ENCODE data around the gene RPP25.
A peak's percentile ranks its signal among the peaks of the same experiment; 100 is the strongest.
"Not testable (repeated sequence)": the region's sequence is repeated elsewhere in the genome, so short reads cannot be mapped to it uniquely, and the experiment has no call there.

RPP25 gene

DNA sequence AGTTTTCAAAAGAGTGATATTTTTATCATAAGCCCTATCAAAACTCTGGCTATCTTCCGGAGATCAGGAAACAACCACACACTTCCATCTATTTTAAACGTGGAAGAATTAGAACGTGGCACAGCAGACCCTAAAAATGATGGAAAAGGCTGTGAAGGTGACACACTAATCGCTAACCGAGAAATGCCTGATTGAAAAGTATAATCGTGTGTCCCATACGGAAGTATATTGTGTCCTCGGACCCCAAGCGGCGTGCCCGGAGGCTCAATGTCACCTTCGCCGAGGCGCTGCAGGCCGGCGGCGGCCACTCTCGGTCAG lies 19.3 kb downstream of the RPP25 start:
- Histone ChIP-seq H3K4me1 (ENCODE audit: control insufficient read depth in 1 of 2, insufficient read depth in 1 of 2, low read depth in 1 of 2, low read length in 1 of 2) (peaks cover 12 to 14% of the 10 kb centered on the region in 2 experiments), H3K27me3 (no peaks in the 10 kb centered on the region), H3K36me3 (no peaks in the 10 kb centered on the region), H3K9me3 (no peaks in the 10 kb centered on the region), H3K4me3 (ENCODE audit: low read depth in 1 of 2, low read length in 1 of 2) (peak overlapping the region; percentile 82 to 99), H3K27ac (peak overlapping the region; percentile 95)
- TF ChIP-seq, protein P1, sequence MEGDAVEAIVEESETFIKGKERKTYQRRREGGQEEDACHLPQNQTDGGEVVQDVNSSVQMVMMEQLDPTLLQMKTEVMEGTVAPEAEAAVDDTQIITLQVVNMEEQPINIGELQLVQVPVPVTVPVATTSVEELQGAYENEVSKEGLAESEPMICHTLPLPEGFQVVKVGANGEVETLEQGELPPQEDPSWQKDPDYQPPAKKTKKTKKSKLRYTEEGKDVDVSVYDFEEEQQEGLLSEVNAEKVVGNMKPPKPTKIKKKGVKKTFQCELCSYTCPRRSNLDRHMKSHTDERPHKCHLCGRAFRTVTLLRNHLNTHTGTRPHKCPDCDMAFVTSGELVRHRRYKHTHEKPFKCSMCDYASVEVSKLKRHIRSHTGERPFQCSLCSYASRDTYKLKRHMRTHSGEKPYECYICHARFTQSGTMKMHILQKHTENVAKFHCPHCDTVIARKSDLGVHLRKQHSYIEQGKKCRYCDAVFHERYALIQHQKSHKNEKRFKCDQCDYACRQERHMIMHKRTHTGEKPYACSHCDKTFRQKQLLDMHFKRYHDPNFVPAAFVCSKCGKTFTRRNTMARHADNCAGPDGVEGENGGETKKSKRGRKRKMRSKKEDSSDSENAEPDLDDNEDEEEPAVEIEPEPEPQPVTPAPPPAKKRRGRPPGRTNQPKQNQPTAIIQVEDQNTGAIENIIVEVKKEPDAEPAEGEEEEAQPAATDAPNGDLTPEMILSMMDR (IDR thresholded peaks at IDR 0.05) = no peak

DNA sequence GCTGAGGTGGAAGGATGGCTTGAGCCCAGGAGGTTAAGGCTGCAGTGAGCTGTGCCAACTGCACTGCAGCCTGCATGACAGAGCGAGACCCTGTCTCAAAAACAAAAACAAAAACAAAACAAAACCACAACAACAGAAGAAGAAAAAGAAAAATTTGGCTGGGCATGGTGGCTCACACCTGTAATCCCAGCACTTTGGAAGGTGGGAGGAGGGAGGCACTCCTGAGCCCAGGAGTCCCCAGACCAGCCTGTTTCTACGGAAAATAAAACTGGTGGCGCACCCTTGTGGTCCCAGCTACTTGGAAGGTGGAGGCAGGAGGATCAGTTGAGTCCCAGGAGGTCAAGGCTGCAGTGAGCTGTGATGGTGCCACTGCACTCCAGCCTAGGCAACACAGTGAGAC lies 21.4 kb downstream of the RPP25 start:
- H3K27ac ChIP-seq; H3K9me3 ChIP-seq; H3K36me3 ChIP-seq; H3K27me3 ChIP-seq; H3K4me3 ChIP-seq (ENCODE audit: low read depth in 1 of 2, low read length in 1 of 2): not testable (repeated sequence)
- peaks cover 12 to 14% of the 10 kb centered on the region in 2 experiments for H3K4me1 ChIP-seq (ENCODE audit: control insufficient read depth in 1 of 2, insufficient read depth in 1 of 2, low read depth in 1 of 2, low read length in 1 of 2)

- Histone ChIP-seq H3K9me3 (no peaks in the 10 kb centered on the region), H3K36me3 (peaks cover 19% of the 10 kb centered on the region), H3K27ac (no peak overlapping the region), H3K4me1 (ENCODE audit: control insufficient read depth in 1 of 2, insufficient read depth in 1 of 2, low read depth in 1 of 2, low read length in 1 of 2) (peaks cover 12 to 14% of the 10 kb centered on the region in 2 experiments), H3K27me3 (no peaks in the 10 kb centered on the region), H3K4me3 (ENCODE audit: low read depth in 1 of 2, low read length in 1 of 2) (no peak overlapping the region)
- TF ChIP-seq, protein P1 (IDR thresholded peaks at IDR 0.05) = no peak
Measured at GRCh38 chr15:74933573-74933972, 23.0 kb downstream of the RPP25 start.

DNA sequence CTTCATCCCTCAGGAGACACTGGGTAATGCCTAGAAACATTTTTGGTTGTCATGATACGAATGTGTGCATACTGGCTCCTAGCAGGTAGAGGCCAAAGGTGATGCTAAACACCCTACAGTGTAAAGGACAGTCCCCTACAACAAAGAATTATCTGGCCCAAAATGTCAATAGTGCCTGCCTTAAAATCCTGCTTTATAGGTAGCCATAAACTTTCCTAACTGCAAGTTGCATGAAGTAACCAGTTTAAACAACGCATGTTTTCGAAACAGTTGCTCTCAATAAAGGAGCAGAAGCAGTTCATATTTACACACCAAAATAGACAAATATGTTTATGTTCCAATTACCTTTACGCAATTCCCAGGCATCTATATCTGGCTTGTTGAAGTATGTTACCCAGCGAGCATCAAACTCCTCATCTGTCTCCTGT lies 27.8 kb downstream of the RPP25 start:
- Histone ChIP-seq H3K4me1 (ENCODE audit: control insufficient read depth in 1 of 2, insufficient read depth in 1 of 2, low read depth in 1 of 2, low read length in 1 of 2) (no peaks in the 10 kb centered on the region), H3K4me3 (ENCODE audit: low read depth in 1 of 2, low read length in 1 of 2) (no peak overlapping the region), H3K27ac (no peak overlapping the region), H3K9me3 (no peaks in the 10 kb centered on the region), H3K27me3 (no peaks in the 10 kb centered on the region), H3K36me3 (peaks cover 59% of the 10 kb centered on the region)
- TF ChIP-seq, protein P1 (IDR thresholded peaks at IDR 0.05) = no peak

DNA sequence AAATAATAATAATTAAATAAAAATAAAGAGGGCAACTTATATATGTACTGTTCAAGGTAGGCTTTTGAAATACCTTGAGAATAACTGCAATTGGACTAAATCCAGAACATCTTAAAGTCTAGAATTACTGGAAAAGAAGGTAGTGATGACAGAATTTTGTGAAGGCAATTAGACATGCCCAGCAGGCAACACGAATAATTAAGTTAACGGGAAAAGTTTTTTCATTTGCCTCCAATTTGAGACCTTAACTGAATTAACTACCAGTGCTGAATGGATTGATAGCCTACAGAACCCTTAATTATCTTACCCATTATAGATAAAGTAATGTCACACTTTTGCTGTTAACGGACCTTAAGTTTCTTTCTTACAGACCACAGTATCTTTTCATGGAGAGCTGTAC lies 32.0 kb downstream of the RPP25 start:
- peaks cover 89% of the 10 kb centered on the region for H3K36me3 ChIP-seq
- TF ChIP-seq, protein P1 (IDR thresholded peaks at IDR 0.05) = no peak

DNA sequence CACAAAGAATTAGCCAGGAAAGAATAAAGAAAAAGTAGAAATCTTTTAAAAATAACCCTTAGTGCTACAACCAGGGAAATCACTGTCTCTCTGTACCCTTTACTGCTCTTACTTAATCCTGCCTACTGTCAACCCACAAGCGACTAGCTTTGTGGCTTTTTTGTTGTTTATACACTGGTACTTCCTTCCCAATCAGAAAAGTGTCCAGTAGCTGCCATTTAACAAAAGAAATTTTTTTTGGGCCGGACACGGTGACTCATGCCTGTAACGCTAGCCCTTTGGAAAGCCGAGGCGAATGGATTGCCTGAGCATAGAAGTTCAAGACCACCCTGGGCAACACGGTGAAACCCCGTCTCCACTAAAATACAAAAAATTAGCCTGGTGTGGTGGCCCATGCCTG lies 36.1 kb downstream of the RPP25 start:
- Histone ChIP-seq H3K9me3 (no peaks in the 10 kb centered on the region), H3K4me3 (ENCODE audit: low read depth in 1 of 2, low read length in 1 of 2) (no peak overlapping the region), H3K27me3 (no peaks in the 10 kb centered on the region), H3K27ac (no peak overlapping the region), H3K4me1 (ENCODE audit: control insufficient read depth in 1 of 2, insufficient read depth in 1 of 2, low read depth in 1 of 2, low read length in 1 of 2) (no peaks in the 10 kb centered on the region), H3K36me3 (peaks cover 92% of the 10 kb centered on the region)
- TF ChIP-seq, protein P1 (IDR thresholded peaks at IDR 0.05) = no peak

More for the DNA sequence above, 32.0 kb downstream of the RPP25 start:
- Histone ChIP-seq H3K27ac (no peak overlapping the region), H3K4me1 (ENCODE audit: control insufficient read depth in 1 of 2, insufficient read depth in 1 of 2, low read depth in 1 of 2, low read length in 1 of 2) (no peaks in the 10 kb centered on the region), H3K4me3 (ENCODE audit: low read depth in 1 of 2, low read length in 1 of 2) (no peak overlapping the region), H3K9me3 (no peaks in the 10 kb centered on the region), H3K27me3 (no peaks in the 10 kb centered on the region)
